ENCODE results near the gene SH3GL2.

SH3GL2 gene

DNA sequence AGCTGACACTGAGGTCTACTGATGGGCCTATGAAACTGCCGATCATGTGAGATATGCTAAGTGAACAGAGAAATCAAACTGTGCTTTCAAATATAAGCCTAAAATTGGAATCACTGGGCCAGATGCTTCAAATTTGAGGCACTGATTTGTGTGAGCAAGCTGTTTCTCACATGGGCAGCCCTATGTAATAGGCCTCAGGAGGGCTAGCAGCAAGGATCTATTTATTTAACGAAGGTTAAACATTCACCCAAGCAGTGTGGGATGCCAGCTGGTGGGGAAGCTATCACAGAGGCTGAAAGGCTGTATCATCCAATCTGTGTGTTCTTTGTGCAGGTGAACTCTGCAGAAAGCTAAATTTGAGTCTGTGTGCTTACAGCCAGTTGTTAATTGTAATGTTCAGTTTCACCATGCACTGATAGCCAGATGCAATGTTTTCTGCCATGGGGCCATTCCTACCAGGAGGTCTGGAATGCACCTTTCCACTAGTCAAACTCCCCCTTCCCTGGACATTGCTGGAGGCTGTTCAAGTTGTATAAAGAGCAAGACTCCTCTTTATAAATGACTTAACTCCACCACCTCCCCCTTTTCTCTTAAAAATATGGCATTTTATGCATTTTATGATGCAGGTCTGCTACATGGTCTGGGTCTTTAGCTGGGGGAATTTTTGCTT, 228.9 kb downstream of the SH3GL2 start:
- no peak for DNase-seq (ENCODE audit: low read depth in 2 of 3, low spot score in 2 of 3)

DNA sequence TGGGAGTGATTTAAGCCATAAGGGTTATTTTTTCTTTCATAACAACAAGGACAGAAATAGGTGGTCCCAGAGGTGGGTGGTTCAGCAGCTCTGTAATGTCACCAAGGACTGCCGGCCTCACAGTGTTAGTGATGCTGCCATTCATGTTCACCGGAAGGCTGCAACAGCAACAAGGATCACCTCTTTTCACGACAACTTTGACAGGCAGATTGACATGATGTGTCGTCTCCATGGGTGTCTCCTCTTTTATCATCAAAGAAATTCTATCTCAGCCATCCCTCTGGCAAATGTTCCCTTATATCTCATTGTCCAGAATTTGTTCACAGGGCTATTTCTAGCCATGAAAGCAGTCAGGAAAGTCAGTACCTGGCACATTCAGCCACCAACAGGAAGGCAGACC, 231.5 kb downstream of the SH3GL2 start:
- no peak for DNase-seq (ENCODE audit: low read depth in 2 of 3, low spot score in 2 of 3)

DNA sequence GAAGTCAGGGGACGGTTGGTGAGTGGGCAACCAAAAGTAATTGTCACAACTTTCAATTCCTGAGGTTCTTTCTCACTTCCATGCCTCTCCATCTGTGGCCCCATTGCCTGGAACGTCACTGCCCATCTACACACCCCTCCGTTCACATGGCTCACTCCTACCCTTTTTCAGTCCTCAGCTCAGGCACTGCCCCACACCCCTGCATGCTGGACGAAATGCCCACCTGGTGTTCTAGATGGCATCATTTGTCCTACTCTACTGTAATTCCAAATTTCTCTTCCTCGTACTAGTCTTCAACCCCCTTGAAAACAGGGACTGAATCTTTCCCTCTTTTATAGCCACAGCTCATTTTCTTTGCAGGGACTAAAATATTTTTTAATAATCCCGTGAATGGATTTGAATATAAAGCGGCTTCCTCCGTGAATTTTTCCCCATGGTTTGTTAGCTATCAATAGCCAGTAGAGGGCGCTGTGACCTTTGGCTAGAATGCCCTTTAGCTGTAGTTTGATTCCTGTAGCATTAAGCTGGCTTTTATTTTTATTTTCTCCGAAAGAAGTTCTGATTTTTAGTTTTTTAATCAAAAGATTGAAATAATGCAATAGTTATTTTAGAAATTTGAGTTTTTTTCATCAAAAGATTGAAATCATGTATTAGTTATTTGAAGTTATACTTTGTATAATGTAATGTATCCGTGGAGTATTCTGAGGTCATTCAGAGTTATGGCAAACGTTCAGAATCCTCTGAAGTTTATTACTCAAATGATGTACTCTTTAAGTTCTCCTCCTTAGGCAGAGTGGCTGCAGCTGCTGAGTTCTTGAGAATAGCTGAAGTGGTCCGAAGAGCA, 232.1 kb downstream of the SH3GL2 start:
- peak in 1 of 3 experiments; percentile 16 for DNase-seq (ENCODE audit: low read depth in 2 of 3, low spot score in 2 of 3)

DNA sequence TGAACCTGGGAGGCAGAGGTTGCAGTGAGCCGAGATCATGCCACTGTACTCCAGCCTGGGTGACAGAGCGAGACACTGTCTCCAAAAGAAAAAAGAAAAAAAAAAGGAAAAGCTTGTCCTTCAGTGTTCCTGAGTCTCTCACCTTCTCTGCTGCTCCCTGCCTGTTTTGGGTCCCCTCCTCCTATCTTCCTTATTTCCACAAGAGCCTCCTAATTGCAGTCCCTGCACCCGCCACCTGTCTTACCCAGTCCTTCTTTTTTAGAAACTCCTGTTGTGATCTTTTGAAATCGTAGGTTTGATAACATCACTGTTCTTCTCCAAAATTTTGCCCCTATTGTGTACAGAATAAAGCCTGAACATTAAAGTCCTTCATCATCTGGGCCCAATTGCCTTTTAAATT, 234.9 kb downstream of the SH3GL2 start:
- no peak for DNase-seq (ENCODE audit: low read depth in 2 of 3, low spot score in 2 of 3)

DNA sequence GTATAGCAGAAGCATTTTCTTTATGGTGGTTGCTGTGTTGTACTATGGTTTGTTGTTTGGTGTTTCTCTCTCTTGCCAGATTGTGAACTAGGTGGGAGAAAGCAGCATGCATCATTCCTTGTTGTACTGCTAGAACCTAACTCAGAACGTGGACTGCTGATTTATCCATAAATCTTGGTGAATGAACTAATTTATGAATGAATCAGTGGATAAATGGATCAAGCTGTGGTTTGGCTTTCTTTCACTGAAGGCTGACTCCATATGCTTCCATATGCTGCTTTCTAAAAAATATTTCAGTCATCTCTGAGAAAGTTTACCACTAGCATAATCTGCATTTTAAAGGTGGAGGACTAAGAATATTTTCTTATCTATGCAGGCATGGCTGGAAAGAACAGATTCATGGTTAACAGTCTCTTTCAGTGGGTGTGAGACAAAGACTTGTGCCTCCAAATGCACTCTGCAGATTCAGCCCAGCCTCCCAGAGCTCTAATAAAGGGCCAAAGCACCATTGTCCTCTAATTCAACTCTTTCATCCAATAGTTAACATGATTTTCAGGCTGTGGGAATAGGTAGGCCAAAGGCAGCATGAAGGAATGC, 237.7 kb downstream of the SH3GL2 start:
- no peak for DNase-seq (ENCODE audit: low read depth in 2 of 3, low spot score in 2 of 3)

DNA sequence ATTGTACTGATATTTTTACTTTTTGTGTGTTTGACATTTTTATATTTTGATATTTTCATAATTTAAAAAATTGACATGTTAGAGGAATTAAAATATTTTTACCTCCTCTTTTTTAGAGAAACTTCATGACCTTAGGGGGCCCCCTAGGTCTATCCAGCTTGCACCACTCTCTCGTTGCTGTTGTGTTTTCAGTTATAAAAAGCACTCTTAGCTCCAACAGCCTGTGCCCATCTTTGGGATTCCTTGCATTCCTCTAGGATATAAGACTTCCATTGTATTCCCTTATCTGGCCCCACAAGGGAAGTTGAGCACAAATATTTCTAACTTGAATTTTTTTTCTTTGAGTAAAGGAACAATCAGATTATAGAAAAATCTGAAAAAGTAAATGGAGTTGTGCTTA, 245.3 kb downstream of the SH3GL2 start:
- DNase-seq (ENCODE audit: low read depth in 2 of 3, low spot score in 2 of 3), result no peak

DNA sequence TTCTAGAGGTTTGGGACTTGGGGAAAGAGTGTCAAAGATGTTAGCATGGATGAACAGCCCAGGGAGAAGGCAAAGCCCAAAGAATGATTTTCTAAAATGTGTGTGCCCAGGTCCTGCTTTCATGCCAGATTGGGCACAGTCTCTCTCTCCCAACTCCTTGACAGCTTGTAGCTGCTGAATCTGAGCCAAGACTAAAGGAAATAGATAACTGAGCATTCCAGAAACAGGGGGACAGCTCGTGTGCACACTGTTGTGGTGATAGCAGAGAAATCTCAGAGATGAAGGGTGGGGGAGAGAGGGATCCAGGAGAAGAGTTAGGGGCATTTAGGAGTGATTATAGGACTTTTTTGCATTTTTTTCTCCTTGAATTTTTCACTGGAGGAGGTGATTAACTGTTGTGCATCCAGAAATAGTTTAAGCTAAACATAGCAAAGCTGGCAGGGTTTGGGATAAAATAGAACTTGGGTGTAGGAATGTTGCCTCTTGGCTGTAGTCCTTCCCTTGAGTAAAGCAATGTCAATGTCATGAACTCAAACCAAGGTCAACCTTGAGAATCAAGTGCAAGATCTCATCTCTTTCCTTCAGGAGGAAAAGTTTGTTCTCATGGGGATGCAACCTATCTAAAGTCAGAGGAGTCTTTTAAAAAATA, 245.9 kb downstream of the SH3GL2 start:
- no peak for DNase-seq (ENCODE audit: low read depth in 2 of 3, low spot score in 2 of 3)

DNA sequence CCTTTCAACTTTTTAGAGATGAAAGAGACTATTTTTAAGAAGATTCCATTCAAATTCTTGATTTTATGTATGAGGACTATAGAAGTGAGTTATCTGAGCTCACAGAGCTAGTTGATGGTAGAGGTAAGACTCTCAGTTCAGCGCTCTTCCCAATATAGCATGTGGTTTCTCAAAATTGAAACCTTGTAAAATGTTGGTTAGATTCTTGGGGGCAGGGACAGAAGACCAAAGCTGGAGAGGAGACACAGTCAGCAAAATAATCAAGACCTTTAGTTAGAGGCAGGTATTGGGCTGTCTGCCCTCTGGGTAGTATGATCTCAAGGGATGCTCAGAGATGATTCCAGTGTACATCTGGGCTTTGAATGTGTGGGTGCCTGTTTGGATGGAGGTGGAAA, 246.4 kb downstream of the SH3GL2 start:
- DNase-seq (ENCODE audit: low read depth in 2 of 3, low spot score in 2 of 3), result no peak

DNA sequence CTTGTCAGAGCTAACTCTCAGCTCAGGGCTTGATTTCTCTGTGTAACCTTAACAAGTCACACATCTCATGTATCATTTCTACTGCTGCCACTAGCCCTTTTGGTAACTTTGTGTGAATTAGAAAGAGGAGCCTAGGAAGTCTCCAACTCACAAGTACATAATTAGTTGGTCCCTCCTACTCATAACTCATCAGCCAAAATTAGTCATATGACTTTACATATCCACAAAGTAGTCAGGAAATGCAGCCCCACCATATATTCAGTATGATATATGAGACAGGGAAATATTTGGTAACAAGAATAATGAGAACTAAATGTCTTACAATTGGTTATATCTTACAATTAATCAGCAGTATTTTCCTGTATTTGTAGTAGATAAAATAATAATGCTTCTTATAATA, 250.2 kb downstream of the SH3GL2 start:
- DNase-seq (ENCODE audit: low read depth in 2 of 3, low spot score in 2 of 3), result no peak

DNA sequence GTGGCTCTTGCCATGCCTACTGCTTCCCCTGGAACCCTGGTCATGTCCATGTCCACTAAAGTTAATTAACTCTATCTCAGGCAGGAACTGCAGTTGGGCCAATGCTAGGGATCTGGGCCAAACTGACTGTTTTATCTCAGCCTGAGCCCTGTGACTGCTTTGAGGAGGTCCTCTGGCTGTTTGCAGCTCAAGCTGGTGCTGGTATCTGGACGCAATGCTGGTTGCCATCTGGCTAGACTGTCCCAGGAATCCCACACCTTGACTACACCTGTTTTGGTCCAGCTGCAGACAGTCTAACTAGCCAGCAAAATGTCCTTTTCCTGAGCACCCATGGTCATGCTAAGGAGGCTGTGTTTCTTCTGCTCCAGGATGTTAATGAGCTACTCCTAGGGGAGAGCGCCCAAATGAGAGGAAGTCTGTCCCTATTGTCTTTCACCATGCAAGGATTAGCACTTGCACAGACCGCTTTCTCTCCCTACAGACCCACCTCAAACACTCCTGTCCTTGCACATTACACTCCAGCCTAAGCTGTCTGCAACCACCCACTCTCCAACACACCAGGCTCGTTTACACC, 251.0 kb downstream of the SH3GL2 start:
- DNase-seq (ENCODE audit: low read depth in 2 of 3, low spot score in 2 of 3), result no peak

DNA sequence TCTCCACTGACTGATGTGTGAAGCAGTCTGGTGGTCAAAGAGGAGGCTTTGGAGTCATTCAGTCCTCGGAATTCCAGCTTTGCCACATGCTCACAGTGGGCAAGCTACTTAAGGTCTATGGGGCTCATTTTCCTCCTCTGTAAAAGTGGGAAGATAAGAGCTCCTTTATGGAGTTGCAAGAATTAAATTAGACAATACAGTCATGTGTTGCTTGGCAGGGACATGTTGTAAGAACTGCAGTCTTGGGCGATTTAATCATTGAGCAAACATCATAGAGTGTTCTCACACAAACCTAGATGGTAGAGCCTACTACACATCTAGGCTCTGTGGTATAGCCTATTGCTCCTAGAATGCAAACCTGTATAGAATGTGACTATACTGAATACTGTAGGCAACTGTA, 253.9 kb downstream of the SH3GL2 start:
- DNase-seq (ENCODE audit: low read depth in 2 of 3, low spot score in 2 of 3), result no peak

DNA sequence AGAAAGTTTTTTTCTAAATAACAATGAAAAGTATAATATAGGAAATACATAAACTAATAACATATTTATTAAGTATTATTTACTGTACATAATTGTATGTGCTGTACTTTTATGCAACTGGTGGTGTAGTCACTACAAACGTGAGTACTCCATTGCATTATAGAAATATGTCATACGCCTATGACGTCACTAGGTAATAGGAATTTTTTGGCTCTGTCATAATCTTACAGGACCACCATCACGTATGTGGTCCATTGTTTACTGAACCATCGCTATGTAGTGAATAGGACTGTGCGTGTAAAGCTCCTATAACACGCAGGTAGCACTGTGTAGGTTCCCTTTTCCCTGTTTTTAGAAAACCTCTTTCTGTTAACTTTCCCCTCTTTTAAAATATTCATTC, 255.0 kb downstream of the SH3GL2 start:
- DNase-seq (ENCODE audit: low read depth in 2 of 3, low spot score in 2 of 3), result no peak

DNA sequence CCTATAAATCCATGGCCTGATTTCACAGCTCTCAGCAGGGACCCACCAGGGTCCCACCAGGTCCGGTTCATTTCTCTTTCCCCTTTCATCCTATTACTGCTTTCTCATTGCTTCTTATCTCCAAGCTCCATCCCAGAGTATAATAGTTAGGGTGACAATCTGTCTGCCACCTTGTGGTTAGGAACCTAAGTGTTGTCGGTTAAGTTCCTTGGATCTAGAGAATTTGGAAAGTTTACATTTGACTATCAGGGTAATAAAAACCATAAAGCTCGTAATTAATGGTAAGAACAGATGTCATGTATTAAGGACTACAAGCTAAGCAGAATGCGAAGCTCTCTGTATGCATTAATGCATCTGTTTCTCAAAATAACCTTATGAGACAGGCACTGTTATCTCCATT, 259.1 kb downstream of the SH3GL2 start:
- DNase-seq (ENCODE audit: low read depth in 2 of 3, low spot score in 2 of 3), result no peak

DNA sequence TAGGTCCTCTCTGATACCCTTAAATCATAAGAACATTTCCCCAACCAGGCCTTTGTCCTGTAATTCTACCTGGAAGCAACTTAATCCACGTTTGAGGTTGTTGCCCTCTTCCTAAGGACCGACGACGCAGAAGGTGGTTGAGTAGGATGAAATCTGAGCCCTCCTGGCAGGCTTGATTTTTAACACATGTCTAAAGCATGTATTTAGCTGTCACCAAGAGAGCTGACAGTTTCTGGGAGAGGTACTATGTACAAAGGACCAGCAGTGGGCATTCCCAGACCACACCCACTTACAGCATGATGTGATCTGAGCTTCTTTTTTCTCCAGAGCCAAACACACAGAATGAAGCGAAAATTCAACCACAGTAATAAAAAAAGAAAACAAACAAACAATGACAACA, 260.9 kb downstream of the SH3GL2 start:
- no peak for DNase-seq (ENCODE audit: low read depth in 2 of 3, low spot score in 2 of 3)

DNA sequence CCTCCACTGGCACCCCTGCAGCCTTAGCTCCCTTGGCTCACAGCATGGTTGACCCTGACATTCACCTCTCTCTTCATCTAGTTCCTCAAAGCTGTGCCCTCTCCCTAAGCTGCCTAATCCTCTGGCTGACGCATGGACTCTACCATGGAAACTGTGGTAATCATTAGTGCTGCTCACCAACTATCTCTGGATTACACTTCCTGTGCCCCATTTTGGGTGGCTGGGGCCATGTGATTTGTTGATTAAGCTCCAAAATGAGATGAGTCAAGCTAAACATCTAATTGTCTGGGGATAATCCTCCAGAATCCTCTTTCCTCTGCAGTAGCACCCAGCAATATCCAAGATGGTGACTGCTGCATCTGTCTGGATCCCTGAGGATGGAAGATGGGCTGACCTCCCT, 264.4 kb downstream of the SH3GL2 start:
- no peak for DNase-seq (ENCODE audit: low read depth in 2 of 3, low spot score in 2 of 3)
